K562 (cell line): Measurements from ENCODE around the gene ZNF143. TPM values are rescaled to one million over a fixed set of nuclear protein-coding genes. Genes with fewer than 3 reads are reported as not detected.

Source experiments
- AFF1 ChIP-seq, 2 experiments: fragments of 450-650 bp; IDR thresholded peaks; 2 replicates each; pipeline ENCODE4 v1.6.1; 2018; ENCODE audit warnings: mild to moderate bottlenecking in 2 of 2, low read depth in 1 of 2; ENCODE audit not compliant: partially characterized antibody in 2 of 2
- ATF7 ChIP-seq: fragments of 450-650 bp; IDR thresholded peaks from 2 replicates; pipeline ENCODE4 v1.7.1; 2014; ENCODE audit warnings: mild to moderate bottlenecking, moderate library complexity
- CBX5 ChIP-seq: IDR thresholded peaks from 2 replicates; pipeline ENCODE4 v1.6.1; 2014; ENCODE audit warnings: low read depth, borderline replicate concordance
- CREM ChIP-seq: IDR thresholded peaks from 2 replicates; pipeline ENCODE4 v1.6.1; 2014; ENCODE audit warnings: antibody characterized with exemption, low read depth
- DPF2 ChIP-seq: fragments of 450-650 bp; IDR thresholded peaks from 2 replicates; pipeline ENCODE4 v1.6.1; 2016
- ESRRB ChIP-seq: fragments of 250-450 bp; sonication (Bioruptor Pico); IDR thresholded peaks from 2 replicates; pipeline ENCODE4 v1.5.0; 2020; ENCODE audit warnings: mild to moderate bottlenecking, moderate library complexity, borderline replicate concordance
- GATAD2A ChIP-seq: fragments of 450-650 bp; IDR thresholded peaks from 2 replicates; pipeline ENCODE4 v1.6.1; 2017
- NFE2 ChIP-seq: IDR thresholded peaks from 2 replicates; pipeline ENCODE4 v1.6.1; 2014; ENCODE audit warnings: antibody characterized with exemption, low read depth
- NFIC ChIP-seq: fragments of 450-650 bp; IDR thresholded peaks from 2 replicates; pipeline ENCODE4 v1.6.1; 2017; ENCODE audit warnings: mild to moderate bottlenecking, inconsistent platforms
- PTTG1 ChIP-seq: fragments of 450-650 bp; IDR thresholded peaks from 2 replicates; pipeline ENCODE4 v1.6.1; 2016; ENCODE audit warnings: low read depth, mild to moderate bottlenecking, missing genetic modification characterization, missing compliant biosample characterization
- RBM15 ChIP-seq: fragments of 200-400 bp; formaldehyde crosslinking; IDR thresholded peaks from 2 replicates; pipeline ENCODE4 v1.6.1; 2018; ENCODE audit warnings: mild to moderate bottlenecking, low read length, moderate library complexity; ENCODE audit not compliant: insufficient read depth
- RCOR1 ChIP-seq, 2 experiments: IDR thresholded peaks; 2 replicates each; pipeline ENCODE4 v1.6.1; 2012; ENCODE audit warnings: low read depth in 2 of 2, low read length in 2 of 2, borderline replicate concordance in 1 of 2, improper control_type of control experiment in 1 of 2
- RFX1 ChIP-seq: fragments of 450-650 bp; IDR thresholded peaks from 2 replicates; pipeline ENCODE4 v1.6.1; 2016; ENCODE audit warnings: mild to moderate bottlenecking, moderate library complexity
- SREBF2 ChIP-seq: sonication (generic); formaldehyde crosslinking; IDR thresholded peaks from 2 replicates; pipeline ENCODE4 v1.4.0; 2020; ENCODE audit warnings: mild to moderate bottlenecking, missing genetic modification reagents
- STAT5B ChIP-seq: fragments of 250-450 bp; sonication (Bioruptor Pico); IDR thresholded peaks from 2 replicates; pipeline ENCODE4 v1.8.0; 2021; ENCODE audit warnings: mild to moderate bottlenecking, inconsistent platforms
- TAL1 ChIP-seq: fragments of 450-650 bp; IDR thresholded peaks from 2 replicates; pipeline ENCODE4 v1.6.1; 2016; ENCODE audit warnings: mild to moderate bottlenecking
- ZC3H8 ChIP-seq: fragments of 450-650 bp; IDR thresholded peaks from 2 replicates; pipeline ENCODE4 v1.6.1; 2017
- ZNF232 ChIP-seq: sonication (generic); formaldehyde crosslinking; IDR thresholded peaks from 2 replicates; pipeline ENCODE4 v1.8.0; 2022; ENCODE audit warnings: mild to moderate bottlenecking, missing genetic modification reagents
- ZNF445 ChIP-seq: fragments of 250-450 bp; sonication (Bioruptor Pico); IDR thresholded peaks from 2 replicates; pipeline ENCODE4 v1.4.0; 2020; ENCODE audit warnings: low read depth, mild to moderate bottlenecking, moderate library complexity
- ZNF592 ChIP-seq: fragments of 450-650 bp; IDR thresholded peaks from 2 replicates; pipeline ENCODE4 v1.6.1; 2017; ENCODE audit warnings: antibody characterized with exemption, mild to moderate bottlenecking
- ZNF668 ChIP-seq: fragments of 250-450 bp; sonication (Bioruptor Pico); IDR thresholded peaks from 2 replicates; pipeline ENCODE4 v1.8.0; 2022; ENCODE audit warnings: mild to moderate bottlenecking, inconsistent platforms
- polyA plus RNA-seq, 8 experiments: library from polyadenylated mRNA; depleted of rRNA in 4 of 8; stranded (reverse) in 5 of 8; unstranded in 3 of 8; fragments of >200 nt; fragmentation: Nextera tagmentation in 2 of 8; fragmentation: Illumina TruSeq in 1 of 8; extraction: Ambion mirVana in 2 of 8; extraction: Trizol in 1 of 8; gene quantifications; 2 replicates each; pipeline versions ENCODE4 v1.2.1 to v1.2.3, GENCODE V29; 2011 to 2014; ENCODE audit warnings: inconsistent platforms in 1 of 8, missing spikeins in 1 of 8
- total RNA-seq, 7 experiments: library from RNA; depleted of rRNA in 6 of 7; stranded (reverse); fragments of >200 nt in 6 of 7; fragmentation: Illumina TruSeq in 2 of 7; extraction: Trizol in 2 of 7; gene quantifications; 2 replicates each; pipeline versions ENCODE4 v1.2.1 to v1.2.3, GENCODE V29; 2011 to 2021; ENCODE audit warnings: low replicate concordance in 1 of 7
- TF ChIP-seq, protein P1 (sequence below): IDR thresholded peaks from 2 replicates; pipeline ENCODE4 v1.6.1; 2012; ENCODE audit warnings: low read depth, low read length, improper control_type of control experiment, borderline replicate concordance

ZNF143 gene
- total and polyA plus RNA-seq, 9 of the 15 experiments (the other 6 are each of a cell fraction or from before 2014, with no cell fraction given) = 18.4 to 58.5 (median 27.1) TPM

DNA sequence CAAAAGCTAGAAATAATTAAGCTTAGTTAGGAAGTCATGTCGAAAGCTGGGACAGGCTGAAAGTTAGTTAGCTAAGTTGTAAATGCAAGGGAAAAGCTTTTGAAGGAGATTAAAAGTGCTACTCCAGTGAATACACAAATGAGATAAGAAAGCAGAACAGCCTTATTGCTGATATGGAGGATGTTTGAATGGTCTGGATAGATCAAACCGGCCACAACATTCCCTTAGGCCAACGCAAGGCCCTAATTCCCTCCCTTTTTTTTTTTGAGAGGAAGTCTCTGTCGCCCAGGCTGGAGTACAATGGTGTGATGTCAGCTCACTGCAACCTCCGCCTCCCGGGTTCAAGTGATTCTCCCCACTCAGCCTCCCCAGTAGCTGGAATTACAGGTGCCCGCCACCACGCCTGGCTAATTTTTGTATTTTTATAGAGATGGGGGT lies 89.4 kb downstream of the ZNF143 start (continued):
- peak; percentile 25; the same call in 1 of the 2 replicates for TF ChIP-seq CREM
- TF ChIP-seq ESRRB (CRISPR knock-in tag) = no peak
- TF ChIP-seq ATF7 = 0 out of 2 replicates have a peak, but pooled peaks have one; percentile 18
- TF ChIP-seq NFE2 = no peak
- 0 out of 2 replicates have a peak, but pooled peaks have one; percentile 26 for TF ChIP-seq ZNF668 (CRISPR knock-in tag)
- no peak for TF ChIP-seq RBM15
- TF ChIP-seq DPF2 = peak; percentile 76
- peak; percentile 23; the same call in 1 of the 2 replicates for TF ChIP-seq NFIC
- no peak for TF ChIP-seq CBX5
- no peak for TF ChIP-seq GATAD2A
- TF ChIP-seq ZNF445 (CRISPR knock-in tag) = no peak
- no peak for TF ChIP-seq SREBF2 (CRISPR knock-in tag)
- no peak for TF ChIP-seq STAT5B (CRISPR knock-in tag)
- peak in 1 of 2 experiments; percentile 45; a peak in 2 of 4 replicates for TF ChIP-seq RCOR1 (IDR thresholded peaks at IDR 0.05; ENCODE audit: borderline replicate concordance in 1 of 2, low read depth in 2 of 2, low read length in 2 of 2)
- TF ChIP-seq ZNF232 (CRISPR knock-in tag) = no peak
- TF ChIP-seq, protein P1, sequence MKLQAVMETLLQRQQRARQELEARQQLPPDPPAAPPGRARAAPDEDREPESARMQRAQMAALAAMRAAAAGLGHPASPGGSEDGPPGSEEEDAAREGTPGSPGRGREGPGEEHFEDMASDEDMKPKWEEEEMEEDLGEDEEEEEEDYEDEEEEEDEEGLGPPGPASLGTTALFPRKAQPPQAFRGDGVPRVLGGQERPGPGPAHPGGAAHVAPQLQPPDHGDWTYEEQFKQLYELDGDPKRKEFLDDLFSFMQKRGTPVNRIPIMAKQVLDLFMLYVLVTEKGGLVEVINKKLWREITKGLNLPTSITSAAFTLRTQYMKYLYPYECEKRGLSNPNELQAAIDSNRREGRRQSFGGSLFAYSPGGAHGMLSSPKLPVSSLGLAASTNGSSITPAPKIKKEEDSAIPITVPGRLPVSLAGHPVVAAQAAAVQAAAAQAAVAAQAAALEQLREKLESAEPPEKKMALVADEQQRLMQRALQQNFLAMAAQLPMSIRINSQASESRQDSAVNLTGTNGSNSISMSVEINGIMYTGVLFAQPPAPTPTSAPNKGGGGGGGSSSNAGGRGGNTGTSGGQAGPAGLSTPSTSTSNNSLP = peak; percentile 62; the same call in 1 of the 2 replicates
- no peak for TF ChIP-seq PTTG1 (tag)
- peak; percentile 52 for TF ChIP-seq TAL1
- no peak for TF ChIP-seq AFF1 (IDR thresholded peaks at IDR 0.05; ENCODE audit: low read depth in 1 of 2, partially characterized antibody in 2 of 2)
- no peak for TF ChIP-seq ZC3H8
- TF ChIP-seq RFX1 = no peak
- peak; percentile 63 for TF ChIP-seq ZNF592
